HG02852 (cell line): ENCODE measurements around the gene KDM5C.
A peak's percentile ranks its signal among the peaks of the same experiment; 100 is the strongest.
"Not testable (repeated sequence)": the region's sequence is repeated elsewhere in the genome, so short reads cannot be mapped to it uniquely, and the experiment has no call there.

Experiments used
- ATAC-seq: cut with Tn5 transposase; IDR thresholded peaks from one replicate; pipeline ENCODE4 v1.9.1; 2021; ENCODE audit warnings: mild to moderate bottlenecking, moderate library complexity; ENCODE audit not compliant: unreplicated experiment

Gene KDM5C

GRCh38 chrX:53194308-53194707 is 30.7 kb downstream of the KDM5C start:
- no peak for ATAC-seq

- no peak for ATAC-seq
Observed at GRCh38 chrX:53193093-53193492, 31.9 kb downstream of the KDM5C start.

- no peak for ATAC-seq
Observed at GRCh38 chrX:53190363-53190960, 34.5 kb downstream of the KDM5C start.

GRCh38 chrX:53188763-53189162 is 36.2 kb downstream of the KDM5C start:
- ATAC-seq = peak; percentile 76

- no peak for ATAC-seq
Observed at GRCh38 chrX:53186351-53186750, 38.7 kb downstream of the KDM5C start.

GRCh38 chrX:53184836-53185235 is 40.2 kb downstream of the KDM5C start:
- ATAC-seq = no peak

GRCh38 chrX:53171356-53171755 is 53.7 kb downstream of the KDM5C start:
- no peak for ATAC-seq

- no peak for ATAC-seq
Observed at GRCh38 chrX:53166103-53166502, 58.9 kb downstream of the KDM5C start.

GRCh38 chrX:53164566-53164965 is 60.4 kb downstream of the KDM5C start:
- ATAC-seq = not testable (repeated sequence)

- ATAC-seq = no peak
Observed at GRCh38 chrX:53163436-53163835, 61.6 kb downstream of the KDM5C start.

- no peak for ATAC-seq
Observed at GRCh38 chrX:53160297-53160983, 64.6 kb downstream of the KDM5C start.

GRCh38 chrX:53159184-53159583 is 65.8 kb downstream of the KDM5C start:
- ATAC-seq = no peak

- no peak for ATAC-seq
Observed at GRCh38 chrX:53156207-53156596, 68.8 kb downstream of the KDM5C start.

- no peak for ATAC-seq
Observed at GRCh38 chrX:53155512-53156206, 69.3 kb downstream of the KDM5C start.

- ATAC-seq = no peak
Observed at GRCh38 chrX:53153581-53153980, 71.4 kb downstream of the KDM5C start.
